NCI-H1436 (cell line): ENCODE measurements around the gene HERC4.
A peak's percentile ranks its signal among the peaks of the same experiment; 100 is the strongest.

ENCODE experiments used
- DNase-seq: peaks from one replicate; lab custom pipeline; 2025; lab: John Stamatoyannopoulos, UW

HERC4 gene

GRCh38 chr10:68074775-68075549 lies at the start of gene HERC4:
TSS of gene HERC4 (minus strand) at chr10:68075283. CDS start at chr10:68073108, 2,175 bp downstream.
- DNase-seq, result peak; percentile 91

GRCh38 chr10:68124718-68125117 lies 49.6 kb upstream of the HERC4 start:
- DNase-seq, result no peak

DNA sequence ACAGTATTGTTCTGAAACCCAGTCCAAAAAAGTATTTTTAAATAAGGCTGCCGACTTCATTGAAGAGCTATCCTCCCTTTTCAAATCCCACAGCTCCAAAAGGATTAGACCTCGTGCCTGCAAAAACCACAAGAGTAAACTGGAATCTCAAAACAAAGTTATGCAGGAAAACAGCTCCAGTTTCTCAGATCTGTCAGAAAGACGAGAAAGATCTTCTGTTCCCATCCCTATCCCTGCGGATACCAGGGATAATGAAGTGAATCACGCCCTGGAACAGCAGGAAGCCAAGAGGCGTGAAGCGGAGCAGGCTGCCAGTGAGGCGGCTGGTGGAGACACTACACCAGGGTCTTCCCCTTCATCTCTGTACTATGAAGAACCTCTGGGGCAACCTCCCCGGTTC lies 46.8 kb upstream of the HERC4 start:
- no peak for DNase-seq

- DNase-seq, result no peak
Measured at GRCh38 chr10:68121020-68121743, 46.1 kb upstream of the HERC4 start.

- DNase-seq, result no peak
Measured at GRCh38 chr10:68118657-68119056, 43.6 kb upstream of the HERC4 start.

DNA sequence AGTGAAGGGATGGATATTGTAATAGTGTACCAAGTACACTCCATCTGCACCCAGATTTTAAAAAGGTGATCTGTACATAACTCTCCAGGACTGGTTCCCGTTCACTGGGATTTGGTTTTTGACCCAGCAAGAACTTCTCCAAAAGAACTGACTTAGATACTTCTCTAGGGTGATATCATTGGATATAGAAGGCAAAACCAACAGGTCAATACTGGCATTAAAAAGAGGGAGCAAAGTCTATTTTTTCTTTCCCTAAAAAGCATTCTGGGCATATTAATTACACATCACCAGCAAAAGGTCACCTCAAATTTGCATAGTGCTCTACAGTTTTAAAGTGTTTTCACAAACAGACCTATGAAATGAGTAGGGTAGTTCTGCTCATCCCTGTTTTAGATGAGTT lies 37.8 kb upstream of the HERC4 start:
- DNase-seq, result no peak

- DNase-seq, result no peak
Measured at GRCh38 chr10:68111584-68111983, 36.5 kb upstream of the HERC4 start.

DNA sequence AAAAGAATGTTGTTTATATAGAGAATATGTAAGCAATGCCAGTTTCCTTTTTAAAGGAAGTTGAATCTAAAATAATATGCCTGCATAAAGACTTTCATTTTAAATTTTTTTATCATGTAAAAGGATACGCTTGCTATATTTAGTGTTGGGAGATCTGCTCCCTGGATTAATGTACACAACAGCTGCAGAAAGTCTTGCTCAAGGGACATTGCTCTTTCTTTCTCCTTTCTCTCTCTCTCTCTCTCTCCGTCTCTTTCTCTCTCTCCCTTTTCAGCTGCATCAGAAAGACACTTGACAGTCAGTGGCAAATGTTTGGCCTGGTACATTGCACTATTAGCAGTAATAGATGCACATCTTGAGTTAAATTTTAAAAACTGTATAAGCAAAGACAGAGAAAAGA lies 34.9 kb upstream of the HERC4 start:
- DNase-seq, result no peak

DNA sequence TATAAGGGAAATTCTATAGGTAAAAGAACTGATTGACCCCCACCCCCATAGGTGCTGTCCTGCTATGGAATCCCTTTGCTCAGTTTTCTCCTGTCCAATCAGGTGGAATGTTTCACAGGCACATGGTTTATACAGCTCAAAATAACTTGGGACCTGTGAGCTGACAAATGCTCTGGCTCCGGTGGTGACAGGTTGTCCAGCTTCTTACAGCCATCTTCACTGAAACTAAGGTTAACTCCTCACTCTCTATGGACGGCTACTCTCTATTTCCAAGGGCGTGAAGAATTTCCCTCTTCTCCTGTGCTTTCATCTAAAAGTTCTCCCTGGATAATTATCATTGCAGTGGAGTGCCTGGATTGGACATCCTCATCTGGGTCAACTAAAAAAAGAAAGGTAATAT lies 34.2 kb upstream of the HERC4 start, which contains the start of gene MYPN:
TSS of gene MYPN (plus strand) at position 158 of the 400 bp plus-strand sequence. CDS start 11,951 bp downstream, outside the sequence.
- no peak for DNase-seq

DNA sequence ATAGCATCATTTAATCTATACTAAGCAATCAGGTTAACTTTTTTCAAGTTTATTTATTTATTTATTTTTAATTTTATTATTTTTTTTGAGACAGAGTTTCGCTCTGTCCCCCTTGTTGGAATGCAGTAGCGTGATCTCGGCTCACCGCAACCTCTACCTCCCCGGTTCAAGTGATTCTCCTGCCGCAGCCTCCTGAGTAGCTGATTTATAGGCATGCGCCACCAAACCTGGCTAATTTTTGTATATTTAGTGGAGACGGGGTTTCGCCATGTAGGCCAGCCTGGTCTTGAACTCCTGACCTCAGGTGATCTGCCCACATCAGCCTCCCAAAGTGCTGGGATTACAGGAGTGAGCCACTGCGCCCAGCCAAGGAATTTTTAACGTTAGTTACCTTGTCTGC lies 33.6 kb upstream of the HERC4 start:
- DNase-seq, result no peak

DNA sequence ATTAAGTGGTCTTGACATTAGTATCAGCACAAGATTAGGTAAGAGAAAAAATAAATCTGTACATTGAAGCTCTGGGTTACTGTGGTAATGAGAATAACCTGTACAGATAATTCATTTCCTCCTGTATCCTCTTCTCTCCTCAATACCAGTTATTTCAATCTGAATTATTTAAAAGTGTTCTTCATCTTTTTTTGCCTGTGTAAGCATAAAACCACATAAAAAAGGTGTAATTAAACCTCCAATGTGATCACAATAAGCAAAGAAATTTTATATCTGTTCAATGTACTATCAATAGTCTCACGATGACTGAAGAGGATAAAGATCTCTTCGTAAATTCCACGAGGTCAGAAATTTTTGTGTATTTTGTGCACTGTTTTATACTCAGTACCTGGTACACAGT lies 33.0 kb upstream of the HERC4 start:
- DNase-seq, result no peak

GRCh38 chr10:68107651-68108050 lies 32.6 kb upstream of the HERC4 start:
- no peak for DNase-seq

DNA sequence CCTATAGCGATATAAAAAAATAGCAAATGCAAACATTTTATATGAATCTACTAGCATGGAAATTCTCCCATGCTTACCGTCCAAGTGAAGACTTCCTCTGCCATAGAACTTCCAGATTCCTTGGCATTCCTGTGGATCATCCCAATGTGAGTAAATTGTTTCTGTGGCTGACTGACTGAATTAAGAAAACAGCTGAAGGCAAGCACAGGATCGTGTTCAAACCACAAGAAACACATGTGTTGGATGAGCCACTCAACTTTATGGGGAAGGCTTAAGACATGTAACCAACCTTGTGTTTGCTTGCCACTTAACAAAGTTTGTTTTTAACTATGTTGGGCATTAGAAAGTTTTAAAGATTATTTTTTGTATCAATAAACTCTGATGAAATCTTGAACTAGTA lies 31.6 kb upstream of the HERC4 start:
- no peak for DNase-seq

DNA sequence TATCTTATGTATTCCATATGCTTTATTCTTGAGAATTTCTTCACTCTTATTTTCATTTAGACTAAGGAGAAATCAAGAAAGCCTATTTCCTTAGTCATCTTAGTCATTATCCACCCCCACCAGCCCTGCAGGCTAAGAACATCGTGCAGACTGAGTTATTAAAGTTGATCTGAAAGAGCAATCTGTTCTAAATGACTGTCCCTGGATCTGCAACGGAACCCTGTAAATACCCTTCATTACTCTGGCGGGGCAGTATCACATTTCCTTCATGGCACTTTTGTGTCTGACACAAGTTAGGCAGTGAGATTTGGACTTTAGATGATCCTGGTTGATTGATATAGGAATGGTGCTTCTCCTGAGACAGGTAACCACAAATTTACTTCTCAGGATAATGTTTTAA lies 30.7 kb upstream of the HERC4 start:
- no peak for DNase-seq

DNA sequence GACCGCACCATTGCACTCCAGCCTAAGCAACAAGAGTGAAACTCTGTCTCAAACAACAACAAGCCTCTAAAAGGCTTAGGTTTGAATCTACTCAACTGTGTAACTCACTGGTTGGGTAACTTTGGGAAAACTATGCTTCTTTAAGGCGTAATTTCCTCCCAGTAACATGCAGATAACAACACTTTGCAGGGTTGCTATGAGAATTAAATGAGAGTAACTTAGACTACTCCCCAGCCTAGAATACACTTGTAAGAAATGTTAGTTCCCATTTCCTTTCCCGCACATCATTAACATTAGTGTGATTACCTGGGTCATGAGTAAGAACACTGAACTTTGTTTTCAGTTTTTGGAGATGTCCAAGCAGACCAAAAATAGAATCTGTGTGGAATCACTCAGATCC lies 28.8 kb upstream of the HERC4 start:
- DNase-seq, result no peak

DNA sequence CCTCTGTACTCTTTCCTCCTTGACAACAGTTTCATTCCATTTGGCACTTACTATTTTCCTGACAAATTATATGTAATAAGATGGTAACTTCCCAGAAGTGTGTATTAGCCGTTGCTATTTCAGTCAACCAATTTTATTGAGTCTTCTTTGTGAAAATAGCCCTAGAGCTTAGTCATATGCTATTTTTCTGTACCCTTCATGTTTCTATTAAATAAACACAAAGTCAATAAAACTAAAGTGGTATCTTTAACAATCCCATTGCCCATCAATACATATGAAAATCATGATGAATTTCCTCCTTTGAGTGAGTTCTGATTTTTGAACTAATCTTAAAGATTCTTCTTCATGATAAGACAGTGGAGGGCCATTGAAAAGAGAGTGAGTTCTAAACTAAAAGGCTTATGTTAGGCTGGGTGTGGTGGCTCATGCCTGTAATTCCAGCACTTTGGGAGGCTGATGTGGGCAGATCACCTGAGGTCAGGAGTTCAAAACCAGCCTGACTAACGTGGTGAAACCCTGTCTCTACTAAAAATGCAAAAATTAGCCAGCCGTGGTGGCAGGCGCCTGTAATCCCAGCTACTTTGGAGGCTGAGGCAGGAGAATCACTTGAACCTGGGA lies 28.3 kb upstream of the HERC4 start:
- DNase-seq, result no peak

- no peak for DNase-seq
Measured at GRCh38 chr10:68101066-68101465, 26.0 kb upstream of the HERC4 start.

GRCh38 chr10:68099736-68100135 lies 24.7 kb upstream of the HERC4 start:
- no peak for DNase-seq

- DNase-seq, result peak; percentile 5
Measured at GRCh38 chr10:68096913-68097516, 21.9 kb upstream of the HERC4 start.

- DNase-seq, result no peak
Measured at GRCh38 chr10:68095153-68095552, 20.1 kb upstream of the HERC4 start.

- DNase-seq, result no peak
Measured at GRCh38 chr10:68092512-68092911, 17.4 kb upstream of the HERC4 start.

DNA sequence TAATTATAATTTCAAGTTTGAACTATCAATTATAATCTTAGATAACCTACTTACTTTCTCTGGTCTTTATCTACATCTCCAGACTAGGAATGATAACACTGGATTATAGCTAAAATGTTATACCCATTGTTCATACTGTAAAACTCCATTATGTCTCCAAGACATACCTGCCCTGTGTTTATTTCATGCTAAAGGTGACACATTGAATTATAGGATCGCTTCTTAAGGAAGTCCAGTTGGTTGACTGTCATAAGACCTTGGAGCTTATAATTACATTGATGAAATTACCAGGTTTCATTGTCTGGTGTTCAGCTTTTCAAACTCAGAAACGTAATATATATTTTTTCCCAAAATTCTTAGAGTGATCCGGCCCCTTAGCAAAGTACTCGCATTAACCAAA lies 15.5 kb upstream of the HERC4 start:
- no peak for DNase-seq

GRCh38 chr10:68088740-68089139 lies 13.7 kb upstream of the HERC4 start:
- no peak for DNase-seq
